CD4-positive, alpha-beta T cell (primary cell): ENCODE results near the gene ATP5MC3. TPM values are rescaled to one million over a fixed set of nuclear protein-coding genes. Genes with fewer than 3 reads are reported as not detected.

ENCODE experiments used
- ATAC-seq: fragments of 200-7000 bp; cut with Tn5 transposase; one replicate; pipeline ENCODE4 v1.10.0; 2022; ENCODE audit warnings: mild to moderate bottlenecking; ENCODE audit not compliant: poor library complexity
- CTCF ChIA-PET: fragments of 350-600 bp; sonication (Branson Sonifier 250); formaldehyde crosslinking; loops from one replicate; lab custom pipeline; 2021; ENCODE audit warnings: antibody characterized with exemption, inconsistent platforms; lab: Charles Lee
- POLR2A ChIA-PET: fragments of 350-600 bp; sonication (Branson Sonifier 250); formaldehyde crosslinking; loops from one replicate; lab custom pipeline; 2021; ENCODE audit warnings: antibody characterized with exemption, inconsistent platforms; lab: Charles Lee
- DNase-seq, 14 experiments: peaks; one replicate each; pipeline ENCODE4 v3.0.0-alpha.2; 2013 to 2020; ENCODE audit warnings: mixed read lengths in 2 of 14
- H3K27ac ChIP-seq, 2 donors: one replicate each; pipeline versions ENCODE4 v1.5.1 to v1.7.0; 2013; ENCODE audit warnings: low read length in 2 of 2, low read depth in 1 of 2, mild to moderate bottlenecking in 1 of 2
- H3K27me3 ChIP-seq, 2 experiments: 1 replicate in 1 of 2; 2 replicates in 1 of 2; pipeline versions ENCODE4 v1.6.1 to v1.7.0; 2013; ENCODE audit warnings: low read length in 2 of 2, control low read depth in 1 of 2, mild to moderate bottlenecking in 1 of 2, moderate library complexity in 1 of 2; ENCODE audit not compliant: insufficient read depth in 2 of 2, control insufficient read depth in 1 of 2
- H3K36me3 ChIP-seq: one replicate; pipeline ENCODE4 v1.6.1; 2013; ENCODE audit warnings: low read length, control low read depth; ENCODE audit not compliant: insufficient read depth
- H3K4me1 ChIP-seq: one replicate; pipeline ENCODE4 v1.6.1; 2013; ENCODE audit warnings: low read length, control low read depth; ENCODE audit not compliant: insufficient read depth
- H3K4me3 ChIP-seq: one replicate; pipeline ENCODE4 v1.5.1; 2013; ENCODE audit warnings: mild to moderate bottlenecking, low read length, moderate library complexity
- H3K9me3 ChIP-seq, 2 experiments: 1 replicate in 1 of 2; 2 replicates in 1 of 2; pipeline versions ENCODE4 v1.6.1 to v1.7.0; 2013; ENCODE audit warnings: low read length in 2 of 2, mild to moderate bottlenecking in 2 of 2, control low read depth in 1 of 2, moderate library complexity in 1 of 2; ENCODE audit not compliant: control insufficient read depth in 1 of 2, insufficient read depth in 1 of 2
- H3K27ac Mint-ChIP-seq: one replicate; pipeline ENCODE4 v1.8.0; 2020; ENCODE audit warnings: mixed read lengths
- H3K27me3 Mint-ChIP-seq: one replicate; pipeline ENCODE4 v1.8.0; 2021; ENCODE audit warnings: mixed read lengths
- H3K36me3 Mint-ChIP-seq: one replicate; pipeline ENCODE4 v1.8.0; 2021; ENCODE audit warnings: low read depth, mixed read lengths
- H3K4me1 Mint-ChIP-seq: one replicate; pipeline ENCODE4 v1.8.0; 2021; ENCODE audit warnings: low read depth, mixed read lengths
- H3K4me3 Mint-ChIP-seq: one replicate; pipeline ENCODE4 v1.8.0; 2020; ENCODE audit warnings: mild to moderate bottlenecking, mixed read lengths
- H3K9me3 Mint-ChIP-seq: one replicate; pipeline ENCODE4 v1.8.0; 2020; ENCODE audit warnings: mixed read lengths
- intact Hi-C, 2 experiments: fragments of 100-400 bp; cut with DNase I in 1 of 2; cut with micrococcal nuclease in 1 of 2; formaldehyde crosslinking; loops; one replicate each; pipeline versions ENCODE4 v1.15.1 to v1.9.0; 2023 to 2025; cut with DNase I, micrococcal nuclease
- microRNA-seq: library from miRNA; unstranded; fragments of <30 nt; microRNA quantifications from one replicate; pipeline ENCODE4 v1.2.0, GENCODE V29; 2021; ENCODE audit warnings: borderline microRNAs expressed, borderline replicate concordance
- total RNA-seq, 174 experiments: library from RNA in 2 of 174; stranded (reverse) in 2 of 174; gene quantifications; one replicate each; pipeline ENCODE4 v1.2.3 and lab custom pipeline; 2021 to 2026
- TF ChIP-seq, protein P1 (sequence below): fragments of 200-600 bp; IDR thresholded peaks from one replicate; pipeline ENCODE4 v1.8.0; 2022; ENCODE audit warnings: antibody characterized with exemption, mild to moderate bottlenecking

ATP5MC3 gene
- total RNA-seq, 2 experiments from 2014 or later: 79.5 to 81.6 TPM

DNA sequence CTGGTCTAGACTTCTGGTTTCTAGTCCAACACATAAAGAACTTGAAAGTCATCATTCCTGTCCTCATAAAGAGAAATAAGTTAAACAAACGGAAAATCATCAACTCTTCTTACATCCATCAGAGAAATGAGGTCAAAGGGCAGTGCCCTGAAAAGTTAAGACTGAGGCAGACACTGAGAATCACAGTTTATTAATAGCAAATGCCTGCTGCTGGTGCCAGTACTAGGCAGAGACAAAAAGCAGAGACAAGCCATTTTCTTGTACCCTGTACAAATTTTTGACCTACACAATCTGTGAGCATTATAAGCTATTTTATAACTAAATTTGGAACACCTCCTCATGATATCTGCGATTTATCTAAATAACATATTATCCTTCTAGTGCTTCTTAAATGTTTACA is 50.3 kb downstream of the ATP5MC3 start:
- Histone ChIP-seq H3K27me3 (no peaks in the 10 kb centered on the region), H3K4me1 (no peaks in the 10 kb centered on the region), H3K9me3 (no peaks in the 10 kb centered on the region), H3K27ac (no peak overlapping the region), H3K36me3 (peaks cover 40% of the 10 kb centered on the region), H3K4me3 (no peak overlapping the region)
- Mint-ChIP-seq H3K27me3 (no peaks in the 10 kb centered on the region), H3K4me3 (no peak overlapping the region), H3K9me3 (no peaks in the 10 kb centered on the region), H3K27ac (no peak overlapping the region), H3K4me1 (peaks cover 20% of the 10 kb centered on the region), H3K36me3 (peaks cover 90% of the 10 kb centered on the region)
- ChIA-PET POLR2A (no interaction called here), CTCF (no interaction called here)
- TF ChIP-seq, protein P1, sequence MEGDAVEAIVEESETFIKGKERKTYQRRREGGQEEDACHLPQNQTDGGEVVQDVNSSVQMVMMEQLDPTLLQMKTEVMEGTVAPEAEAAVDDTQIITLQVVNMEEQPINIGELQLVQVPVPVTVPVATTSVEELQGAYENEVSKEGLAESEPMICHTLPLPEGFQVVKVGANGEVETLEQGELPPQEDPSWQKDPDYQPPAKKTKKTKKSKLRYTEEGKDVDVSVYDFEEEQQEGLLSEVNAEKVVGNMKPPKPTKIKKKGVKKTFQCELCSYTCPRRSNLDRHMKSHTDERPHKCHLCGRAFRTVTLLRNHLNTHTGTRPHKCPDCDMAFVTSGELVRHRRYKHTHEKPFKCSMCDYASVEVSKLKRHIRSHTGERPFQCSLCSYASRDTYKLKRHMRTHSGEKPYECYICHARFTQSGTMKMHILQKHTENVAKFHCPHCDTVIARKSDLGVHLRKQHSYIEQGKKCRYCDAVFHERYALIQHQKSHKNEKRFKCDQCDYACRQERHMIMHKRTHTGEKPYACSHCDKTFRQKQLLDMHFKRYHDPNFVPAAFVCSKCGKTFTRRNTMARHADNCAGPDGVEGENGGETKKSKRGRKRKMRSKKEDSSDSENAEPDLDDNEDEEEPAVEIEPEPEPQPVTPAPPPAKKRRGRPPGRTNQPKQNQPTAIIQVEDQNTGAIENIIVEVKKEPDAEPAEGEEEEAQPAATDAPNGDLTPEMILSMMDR: no peak
- ATAC-seq (no peak), DNase-seq (no peak)
- intact Hi-C loops: no loop called here

- ChIA-PET CTCF (no interaction called here), POLR2A (no interaction called here)
- TF ChIP-seq, protein P1: no peak
- Histone ChIP-seq H3K27me3 (no peaks in the 10 kb centered on the region), H3K27ac (no peak overlapping the region), H3K4me3 (no peak overlapping the region), H3K4me1 (no peaks in the 10 kb centered on the region), H3K36me3 (peaks cover 21% of the 10 kb centered on the region), H3K9me3 (no peaks in the 10 kb centered on the region)
- DNase-seq (no peak), ATAC-seq (no peak)
- H3K4me3 Mint-ChIP-seq: no peak overlapping the region
- H3K9me3 Mint-ChIP-seq: no peaks in the 10 kb centered on the region
- no peaks in the 10 kb centered on the region for H3K27me3 Mint-ChIP-seq
- intact Hi-C loops: no loop called here
- H3K27ac Mint-ChIP-seq: no peak overlapping the region
- H3K36me3 Mint-ChIP-seq: peaks cover 66% of the 10 kb centered on the region
- H3K4me1 Mint-ChIP-seq: peaks cover 38% of the 10 kb centered on the region
Observed at GRCh38 chr2:175126661-175127060, 54.8 kb downstream of the ATP5MC3 start.

Small RNA genes within 50 kb of the gene (microRNA-seq; reads per million reads assigned to microRNA genes)
- not detected for gene MIR933

Other genes with a start within 250 kb of the ATP5MC3 start
- gene CHN1, start 176.3 kb downstream of the ATP5MC3 start, total RNA-seq: 1 to 10 TPM; 5.3 to 5.6 TPM
- 10 to 100 TPM; 44.7 to 44.8 TPM for gene ATF2, start 13.5 kb downstream of the ATP5MC3 start, total RNA-seq